A673 (cell line): Measurements from ENCODE around the gene IFITM1. TPM values are rescaled to one million over a fixed set of nuclear protein-coding genes. Genes with fewer than 3 reads are reported as not detected.

ENCODE experiments used
- BruUV-seq: library from RNA; stranded (reverse); fragments of 400-500 nt; replicated peaks from 2 replicates; lab custom pipeline; 2021; lab: Mats Ljungman, UMichigan
- CTCF ChIA-PET: fragments of 300-600 bp; sonication (Branson Sonifier 250); formaldehyde crosslinking; loops from one replicate; lab custom pipeline; 2022; ENCODE audit warnings: antibody characterized with exemption; lab: Charles Lee
- POLR2A ChIA-PET: fragments of 300-600 bp; sonication (Branson Sonifier 250); formaldehyde crosslinking; loops from one replicate; lab custom pipeline; 2022; ENCODE audit warnings: antibody characterized with exemption; ENCODE audit not compliant: low non-redundant PET; lab: Charles Lee
- DNase-seq: peaks from one replicate; pipeline ENCODE4 v3.0.0-alpha.2; 2015; ENCODE audit warnings: low spot score
- H3K27ac ChIP-seq: fragments of 200-600 bp; sonication (generic); 2 replicates; pipeline ENCODE4 v1.5.1; 2016; ENCODE audit warnings: mixed run types, low read depth, mild to moderate bottlenecking, mixed read lengths, antibody characterized with exemption, low read length; ENCODE audit not compliant: poor library complexity, severe bottlenecking
- H3K27me3 ChIP-seq: fragments of 200-600 bp; sonication (generic); replicated peaks from 2 replicates; pipeline ENCODE4 v1.6.1; 2017; ENCODE audit warnings: mixed run types, low read depth, mild to moderate bottlenecking, mixed read lengths, antibody characterized with exemption, low read length; ENCODE audit not compliant: insufficient read depth, poor library complexity
- H3K36me3 ChIP-seq: fragments of 200-600 bp; sonication (generic); 2 replicates; pipeline ENCODE4 v1.6.1; 2016; ENCODE audit warnings: mixed run types, mild to moderate bottlenecking, mixed read lengths, antibody characterized with exemption, low read length; ENCODE audit not compliant: insufficient read depth, poor library complexity, severe bottlenecking
- H3K4me1 ChIP-seq: fragments of 200-600 bp; sonication (generic); 2 replicates; pipeline ENCODE4 v1.6.1; 2017; ENCODE audit warnings: mixed run types, mild to moderate bottlenecking, mixed read lengths, antibody characterized with exemption, low read length; ENCODE audit not compliant: insufficient read depth, poor library complexity, severe bottlenecking
- H3K4me3 ChIP-seq: fragments of 200-600 bp; sonication (generic); 2 replicates; pipeline ENCODE4 v1.5.1; 2016; ENCODE audit warnings: low read depth, mixed run types, mild to moderate bottlenecking, mixed read lengths, low read length; ENCODE audit not compliant: poor library complexity, severe bottlenecking
- H3K9me3 ChIP-seq: fragments of 200-600 bp; sonication (generic); 2 replicates; pipeline ENCODE4 v1.6.1; 2016; ENCODE audit warnings: mixed run types, low read depth, mild to moderate bottlenecking, mixed read lengths, antibody characterized with exemption, low read length; ENCODE audit not compliant: poor library complexity, severe bottlenecking
- CTCF ChIP-seq: fragments of 300-800, 200-600 bp; sonication (generic); conservative IDR thresholded peaks from 2 replicates; pipeline ENCODE4 v1.5.1; 2017; ENCODE audit warnings: low read depth, mild to moderate bottlenecking, antibody characterized with exemption, low read length, moderate library complexity, mixed read lengths
- EZH2 ChIP-seq: fragments of 200-600 bp; sonication (generic); IDR thresholded peaks from 2 replicates; pipeline ENCODE4 v1.6.1; 2017; ENCODE audit warnings: borderline replicate concordance, low read depth, mild to moderate bottlenecking, mixed read lengths, antibody characterized with exemption, low read length; ENCODE audit not compliant: poor library complexity, severe bottlenecking
- intact Hi-C: fragments of 100-400 bp; cut with micrococcal nuclease; formaldehyde crosslinking; loops from one replicate; pipeline ENCODE4 v1.10.0; 2022; ENCODE audit not compliant: unreplicated experiment
- total RNA-seq: library from RNA; stranded (reverse); gene quantifications from 2 replicates; pipeline ENCODE4 v1.2.3, GENCODE V29; 2021

Gene IFITM1
- total RNA-seq, 1 experiment from 2014 or later: 24.4 TPM

- DNase-seq: no peak
- Histone ChIP-seq H3K4me3 (no peak overlapping the region), H3K36me3 (no peaks in the 10 kb centered on the region), H3K9me3 (no peaks in the 10 kb centered on the region), H3K27me3 (no peaks in the 10 kb centered on the region), H3K4me1 (peaks cover 2% of the 10 kb centered on the region), H3K27ac (no peak overlapping the region)
- POLR2A ChIA-PET: no interaction called here
- intact Hi-C loops: no loop called here
- BruUV-seq: no TSS peak
- CTCF ChIA-PET: no interaction called here
- TF ChIP-seq EZH2 (no peak), CTCF (no peak)
Measured at GRCh38 chr11:294780-295179, 19.1 kb upstream of the IFITM1 start.

GRCh38 chr11:295351-296170, 18.3 kb upstream of the IFITM1 start:
- BruUV-seq: no TSS peak
- TF ChIP-seq CTCF: no peak
- no peak for TF ChIP-seq EZH2
- POLR2A ChIA-PET: no interaction called here
- CTCF ChIA-PET: no interaction called here
- no peaks in the 10 kb centered on the region for H3K27me3 ChIP-seq
- no peak overlapping the region for H3K4me3 ChIP-seq
- H3K27ac ChIP-seq: no peak overlapping the region
- DNase-seq: no peak
- intact Hi-C loops: no loop called here
- no peaks in the 10 kb centered on the region for H3K36me3 ChIP-seq
- no peaks in the 10 kb centered on the region for H3K4me1 ChIP-seq
- no peaks in the 10 kb centered on the region for H3K9me3 ChIP-seq

- Histone ChIP-seq H3K4me1 (no peaks in the 10 kb centered on the region), H3K27me3 (no peaks in the 10 kb centered on the region), H3K36me3 (no peaks in the 10 kb centered on the region), H3K27ac (no peak overlapping the region), H3K4me3 (no peak overlapping the region), H3K9me3 (no peaks in the 10 kb centered on the region)
- TF ChIP-seq CTCF (no peak), EZH2 (no peak)
- POLR2A ChIA-PET: no interaction called here
- no peak for DNase-seq
- BruUV-seq: no TSS peak
- CTCF ChIA-PET: no interaction called here
- intact Hi-C loops: no loop called here
Measured at GRCh38 chr11:296171-297050, 17.4 kb upstream of the IFITM1 start.
